T-helper 2 cell (primary cell): ENCODE measurements around the gene GALNTL6.
"Not testable (repeated sequence)": the region's sequence is repeated elsewhere in the genome, so short reads cannot be mapped to it uniquely, and the experiment has no call there.

Experiments
- DNase-seq, 5 experiments: peaks; one replicate each; pipeline versions ENCODE4 v3.0.0 to v3.0.0-alpha.2; 2012 to 2022

The GALNTL6 gene

DNA sequence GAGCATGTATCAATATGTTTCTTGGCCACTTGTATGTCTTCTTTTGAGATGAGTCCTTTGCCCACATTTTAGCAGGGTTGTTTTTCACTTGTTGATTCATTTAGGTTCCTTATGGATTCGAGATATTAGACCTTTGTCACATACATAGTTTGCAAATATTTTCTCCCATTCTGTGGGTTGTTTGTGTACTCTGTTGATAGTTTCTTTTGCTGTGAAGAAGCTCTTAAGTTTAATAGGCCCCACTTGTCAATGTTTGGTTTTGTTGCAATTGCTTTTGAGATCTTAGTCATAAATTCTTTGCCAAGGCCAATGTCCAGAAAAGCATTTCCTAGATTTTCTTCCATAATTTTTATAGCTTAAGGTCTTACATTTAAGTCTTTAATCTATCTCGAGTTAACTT lies 1074.8 kb downstream of the GALNTL6 start:
- no peak for DNase-seq

DNA sequence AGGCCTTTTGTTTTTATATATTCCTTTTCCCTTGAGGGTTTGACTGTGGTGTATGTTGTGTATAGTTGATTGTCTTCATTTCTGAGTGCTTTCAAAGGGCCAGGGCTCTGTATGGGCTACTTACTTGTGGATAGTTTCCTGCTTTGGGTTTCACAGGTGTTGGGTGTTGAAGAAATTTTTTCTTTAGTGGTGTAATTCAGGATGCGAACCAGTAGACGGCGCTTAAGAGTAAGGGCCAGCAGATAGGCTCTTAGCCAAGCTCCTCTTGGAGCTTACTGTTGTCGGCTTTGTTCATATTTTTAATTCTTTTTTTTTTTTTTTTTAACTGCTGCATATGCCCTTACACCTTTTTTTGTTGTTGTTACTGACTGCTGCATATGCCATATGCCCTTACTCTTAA lies 1079.1 kb downstream of the GALNTL6 start:
- peak in 1 of 5 experiments; percentile 3 for DNase-seq

DNA sequence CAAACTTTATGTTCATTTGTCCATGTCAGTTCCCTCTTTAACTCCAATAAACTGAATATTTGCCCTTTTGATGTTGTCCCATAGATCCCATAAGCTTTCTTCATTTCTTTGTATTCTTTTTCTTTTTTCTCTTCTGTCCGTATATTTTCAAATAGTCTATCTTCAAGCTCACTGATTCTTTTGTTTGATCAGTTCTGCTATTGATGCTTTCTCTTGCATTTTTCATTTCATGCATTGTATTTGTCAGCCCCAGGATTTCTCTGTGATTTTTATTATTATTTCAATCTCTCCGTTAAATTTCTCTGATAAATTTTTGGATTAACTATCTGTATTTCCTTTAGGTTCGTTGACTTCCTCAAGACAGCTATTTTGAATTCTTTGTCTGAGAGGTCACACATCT lies 1082.5 kb downstream of the GALNTL6 start:
- DNase-seq: no peak

DNA sequence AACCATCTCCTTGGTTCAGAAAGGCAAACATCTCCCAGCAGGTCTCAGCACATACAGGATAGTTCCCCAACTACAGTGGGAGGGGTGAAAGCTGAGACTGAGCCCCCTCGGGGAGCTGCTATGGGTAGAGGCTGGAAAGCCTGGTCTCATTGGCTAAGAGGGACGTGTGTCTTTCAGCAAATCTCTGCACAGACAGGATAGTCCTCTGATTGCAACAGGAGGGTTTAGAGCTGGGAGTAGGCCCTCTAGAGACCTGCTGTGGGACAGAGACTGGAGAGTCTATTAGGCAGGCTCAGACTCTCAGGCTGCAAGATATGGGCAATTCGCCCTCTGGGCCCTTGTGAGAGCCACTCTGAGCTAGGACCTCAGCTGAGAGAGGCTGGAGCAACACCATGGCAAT lies 1083.8 kb downstream of the GALNTL6 start:
- DNase-seq: no peak

- no peak for DNase-seq
These were observed 1085.5 kb downstream of the GALNTL6 start for GRCh38 chr4:172898715-172899114.

GRCh38 chr4:172899861-172900260 lies 1086.7 kb downstream of the GALNTL6 start:
- no peak for DNase-seq

DNA sequence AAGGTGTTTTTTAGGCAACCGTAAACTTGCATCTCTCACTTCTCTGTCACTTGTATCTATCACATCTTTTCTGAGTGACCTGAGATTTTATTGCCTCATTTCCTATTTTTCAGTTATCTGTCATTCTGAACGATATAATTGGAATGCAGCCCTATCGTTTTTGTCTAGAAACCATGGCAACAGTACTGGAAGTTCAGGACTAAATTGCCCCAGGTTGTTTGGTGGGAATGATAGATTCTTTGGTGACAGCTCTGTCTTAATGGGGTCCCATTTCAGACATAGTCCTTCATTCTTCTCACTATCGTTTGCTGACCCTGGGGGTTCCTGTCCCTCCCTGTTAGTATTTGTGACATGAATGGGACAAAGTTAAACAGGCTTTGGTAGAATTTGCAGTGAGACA lies 1087.7 kb downstream of the GALNTL6 start:
- DNase-seq: no peak

- DNase-seq: not testable (repeated sequence)
These were observed 1099.3 kb downstream of the GALNTL6 start for GRCh38 chr4:172912468-172912867.

DNA sequence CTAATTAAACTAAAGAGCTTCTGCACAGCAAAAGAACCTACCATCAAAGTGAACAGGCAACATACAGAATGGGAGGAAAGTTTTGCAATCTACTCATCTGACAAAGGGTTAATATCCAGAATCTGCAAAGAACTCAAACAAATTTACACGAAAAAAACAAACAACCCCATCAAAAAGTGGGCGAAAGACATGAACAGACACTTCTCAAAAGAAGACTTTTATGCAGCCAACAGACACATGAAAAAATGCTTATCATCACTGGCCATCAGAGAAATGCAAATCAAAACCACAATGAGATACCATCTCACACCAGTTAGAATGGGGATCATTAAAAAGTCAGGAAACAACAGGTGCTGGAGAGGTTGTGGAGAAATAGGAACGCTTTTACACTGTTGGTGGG lies 1104.2 kb downstream of the GALNTL6 start:
- DNase-seq: not testable (repeated sequence)

DNA sequence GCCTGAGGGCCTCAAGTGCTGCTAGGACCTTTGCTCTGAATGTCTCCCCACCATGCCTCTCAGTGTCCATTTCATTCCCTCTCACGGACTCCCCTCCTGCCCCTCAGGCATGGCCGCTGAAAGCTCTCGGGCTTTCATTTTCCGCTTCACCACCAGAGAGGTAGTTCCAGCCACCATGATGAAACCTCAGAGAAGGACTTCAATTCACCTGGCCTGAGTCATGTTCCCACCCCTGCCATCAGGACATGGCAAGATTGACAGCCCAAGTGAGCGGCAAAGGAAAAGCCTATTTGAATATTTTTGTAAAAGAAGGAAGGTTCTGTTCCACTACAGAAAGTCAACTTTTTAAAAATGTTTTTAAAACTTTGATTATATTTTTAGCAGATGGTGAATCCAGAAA lies 1106.1 kb downstream of the GALNTL6 start:
- no peak for DNase-seq

GRCh38 chr4:172927096-172927814 lies 1114.1 kb downstream of the GALNTL6 start:
- no peak for DNase-seq

- no peak for DNase-seq
These were observed 1115.1 kb downstream of the GALNTL6 start for GRCh38 chr4:172928347-172928746.

- DNase-seq: no peak
These were observed 1125.0 kb downstream of the GALNTL6 start for GRCh38 chr4:172938072-172938829.

GRCh38 chr4:172938870-172939269 lies 1125.7 kb downstream of the GALNTL6 start:
- no peak for DNase-seq

- no peak for DNase-seq
These were observed 1129.6 kb downstream of the GALNTL6 start for GRCh38 chr4:172942840-172943239.

GRCh38 chr4:172945611-172946010 lies 1132.4 kb downstream of the GALNTL6 start:
- no peak for DNase-seq

GRCh38 chr4:172946503-172946902 lies 1133.3 kb downstream of the GALNTL6 start:
- no peak for DNase-seq

DNA sequence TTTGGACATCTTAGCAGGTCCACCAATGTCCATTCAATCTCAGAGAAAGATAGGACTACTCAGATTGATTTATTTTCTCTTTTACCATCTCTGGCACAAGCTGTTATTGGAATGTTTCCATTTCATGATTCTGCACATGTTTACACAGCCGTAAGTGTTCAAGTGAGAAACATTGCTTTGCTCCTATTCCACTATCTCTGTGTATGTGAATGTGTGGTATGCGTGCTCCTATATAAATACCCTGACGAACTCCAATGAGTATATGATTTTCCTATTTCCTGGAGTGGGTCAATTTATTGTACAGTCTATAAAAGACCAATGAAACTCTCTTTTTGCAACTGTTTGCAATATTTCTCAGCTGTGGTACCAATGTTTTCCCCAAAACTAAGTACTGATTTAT lies 1134.4 kb downstream of the GALNTL6 start:
- no peak for DNase-seq

GRCh38 chr4:172950990-172951389 lies 1137.8 kb downstream of the GALNTL6 start:
- no peak for DNase-seq

- no peak for DNase-seq
These were observed 1138.7 kb downstream of the GALNTL6 start for GRCh38 chr4:172951679-172952451.

- DNase-seq: no peak
These were observed 1140.8 kb downstream of the GALNTL6 start for GRCh38 chr4:172953896-172954568.

- not testable (repeated sequence) for DNase-seq
These were observed 1143.1 kb downstream of the GALNTL6 start for GRCh38 chr4:172956340-172956739.

- DNase-seq: no peak
These were observed 1144.0 kb downstream of the GALNTL6 start for GRCh38 chr4:172957216-172957615.
